ENCODE measurements around the gene KIF2A.

The KIF2A gene

DNA sequence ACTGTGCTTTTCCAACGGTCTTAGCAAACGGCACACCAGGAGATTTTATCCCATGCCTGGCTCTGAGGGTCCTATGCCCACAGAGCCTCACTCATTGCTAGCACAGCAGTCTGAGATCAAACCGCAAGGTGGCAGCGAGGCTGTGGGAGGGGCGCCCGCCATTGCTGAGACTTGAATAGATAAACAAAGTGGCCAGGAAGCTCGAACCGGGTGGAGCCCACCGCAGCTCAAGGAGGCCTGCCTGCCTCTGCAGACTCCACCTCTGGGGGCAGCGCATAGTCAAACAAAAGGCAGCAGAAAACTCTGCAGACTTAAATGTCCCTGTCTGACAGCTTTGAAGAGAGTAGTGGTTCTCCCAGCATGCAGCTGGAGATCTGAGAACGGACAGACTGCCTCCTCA is 14.2 kb upstream of the KIF2A start:
- DNase-seq (ENCODE audit: low spot score), result peak; percentile 24

DNA sequence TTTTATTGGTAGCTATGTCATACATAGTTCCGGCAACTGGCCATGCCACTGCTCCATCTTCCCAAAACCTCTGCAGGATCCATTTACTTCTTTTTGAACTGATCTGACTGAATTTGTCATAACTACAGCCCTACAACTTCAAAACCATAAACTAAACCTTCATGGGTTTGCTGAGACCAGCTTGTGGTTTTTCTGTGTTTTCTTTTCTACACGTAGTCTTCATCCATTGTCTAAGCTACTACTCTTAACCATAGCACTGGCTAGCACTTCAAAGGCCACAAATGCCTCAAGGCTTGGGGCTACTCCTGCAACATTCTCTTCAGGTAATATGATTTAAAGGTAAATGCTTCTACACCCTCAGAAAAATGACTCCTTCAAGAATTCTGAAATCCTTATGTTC is 9.0 kb upstream of the KIF2A start:
- DNase-seq (ENCODE audit: low spot score), result no peak

DNA sequence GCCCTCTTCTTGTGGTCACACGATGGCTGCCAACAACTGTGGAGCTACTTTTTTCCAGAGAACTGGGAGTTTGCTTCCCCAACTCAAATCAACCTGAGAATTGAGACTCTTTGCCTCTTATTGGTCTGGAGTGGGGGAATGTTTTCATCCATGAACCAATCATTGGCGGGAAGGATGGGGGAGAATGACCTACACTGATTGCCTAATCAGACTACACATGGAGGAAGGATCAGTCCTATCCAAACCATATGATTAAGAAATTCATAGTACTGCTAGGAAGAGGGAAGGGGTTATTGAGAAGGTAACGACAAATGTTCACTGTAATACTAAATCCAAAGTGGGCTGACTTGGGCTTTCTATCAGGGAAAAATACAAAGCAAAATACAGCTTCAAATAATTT is 7.9 kb upstream of the KIF2A start:
- no peak for DNase-seq (ENCODE audit: low spot score)

DNA sequence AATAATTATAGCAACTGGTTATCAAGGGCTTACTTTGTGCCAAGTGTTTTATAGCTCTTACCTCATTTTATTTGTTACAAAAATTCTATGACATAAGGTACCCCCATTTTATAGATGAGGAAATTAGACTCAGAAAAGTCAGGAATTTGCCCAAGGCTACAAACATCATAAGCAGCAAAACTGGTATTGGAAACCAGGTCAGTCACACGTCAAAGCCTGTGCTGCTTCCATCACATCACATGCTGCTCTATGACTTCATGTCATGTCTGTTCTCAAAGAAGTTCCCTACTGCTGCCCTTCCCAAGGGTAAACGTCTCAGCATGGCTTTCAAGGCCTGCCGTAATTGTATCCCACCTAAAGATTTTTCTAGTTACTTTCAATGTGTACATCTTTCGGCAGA is 6.9 kb upstream of the KIF2A start:
- no peak for DNase-seq (ENCODE audit: low spot score)

DNA sequence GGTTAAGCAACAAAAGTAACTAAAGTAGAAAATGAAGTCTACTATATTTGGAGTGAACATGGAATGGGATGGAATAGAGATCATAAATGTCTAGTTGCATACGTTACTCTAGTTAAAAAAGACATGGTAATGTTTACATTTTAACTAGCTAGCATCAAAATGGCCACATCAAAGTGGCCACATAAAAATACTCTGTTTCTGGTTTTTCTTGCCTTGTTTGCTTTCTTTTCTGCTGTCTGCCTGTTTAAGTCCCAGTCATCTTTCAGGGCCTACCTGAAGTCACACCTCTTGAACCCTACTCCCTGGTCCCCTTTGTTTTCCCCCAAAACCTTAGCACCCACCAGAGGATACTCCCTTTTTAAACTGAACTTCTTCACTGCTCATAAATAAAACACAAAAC is 6.4 kb upstream of the KIF2A start:
- no peak for DNase-seq (ENCODE audit: low spot score)

DNA sequence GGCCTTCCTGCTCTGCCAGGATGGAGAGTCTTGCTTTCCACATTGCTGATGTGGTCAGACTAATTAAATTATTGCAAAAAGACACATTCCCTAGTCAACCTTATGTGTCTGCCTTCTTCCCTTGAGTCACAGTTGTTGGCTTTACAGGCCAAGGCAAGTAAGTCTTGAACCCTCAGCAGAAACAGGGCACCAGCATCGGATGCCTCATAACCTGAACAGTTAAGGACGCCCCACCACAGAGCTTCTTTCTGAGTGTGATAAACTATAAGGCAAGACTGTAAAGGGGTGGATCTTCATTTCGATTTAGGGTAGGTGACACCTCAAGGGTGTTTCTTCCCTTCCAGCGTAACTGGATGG is 670 bp upstream of the KIF2A start:
- no peak for DNase-seq (ENCODE audit: low spot score)

DNA sequence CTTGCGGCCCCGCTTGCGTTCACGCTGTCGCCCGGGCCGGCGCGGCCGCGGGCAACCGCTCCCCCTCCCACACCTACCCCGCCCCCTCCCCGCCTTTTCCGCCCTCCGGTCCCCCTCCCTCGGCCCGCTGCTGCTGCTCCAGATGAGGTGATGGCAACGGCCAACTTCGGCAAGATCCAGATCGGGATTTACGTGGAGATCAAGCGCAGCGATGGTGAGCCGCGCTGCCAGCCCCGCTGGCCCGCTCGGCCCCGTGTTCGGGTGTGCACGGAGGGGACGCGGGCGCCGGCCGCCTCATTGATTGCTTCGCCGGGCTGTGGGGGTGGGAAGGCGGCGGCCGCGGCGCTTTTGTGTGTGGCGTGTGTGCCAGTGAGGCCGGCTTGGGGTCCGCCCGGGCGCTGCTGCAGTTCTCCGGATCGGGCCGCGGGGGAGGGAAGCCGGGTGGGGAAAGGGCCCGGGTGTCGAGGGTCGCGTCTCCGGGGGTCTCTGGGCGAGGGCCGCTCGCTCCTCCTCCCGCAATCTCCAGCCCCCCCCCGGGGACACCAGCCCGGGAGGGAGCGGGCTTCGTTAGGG is 403 bp downstream of the KIF2A start:
- no peak for DNase-seq (ENCODE audit: low spot score)

DNA sequence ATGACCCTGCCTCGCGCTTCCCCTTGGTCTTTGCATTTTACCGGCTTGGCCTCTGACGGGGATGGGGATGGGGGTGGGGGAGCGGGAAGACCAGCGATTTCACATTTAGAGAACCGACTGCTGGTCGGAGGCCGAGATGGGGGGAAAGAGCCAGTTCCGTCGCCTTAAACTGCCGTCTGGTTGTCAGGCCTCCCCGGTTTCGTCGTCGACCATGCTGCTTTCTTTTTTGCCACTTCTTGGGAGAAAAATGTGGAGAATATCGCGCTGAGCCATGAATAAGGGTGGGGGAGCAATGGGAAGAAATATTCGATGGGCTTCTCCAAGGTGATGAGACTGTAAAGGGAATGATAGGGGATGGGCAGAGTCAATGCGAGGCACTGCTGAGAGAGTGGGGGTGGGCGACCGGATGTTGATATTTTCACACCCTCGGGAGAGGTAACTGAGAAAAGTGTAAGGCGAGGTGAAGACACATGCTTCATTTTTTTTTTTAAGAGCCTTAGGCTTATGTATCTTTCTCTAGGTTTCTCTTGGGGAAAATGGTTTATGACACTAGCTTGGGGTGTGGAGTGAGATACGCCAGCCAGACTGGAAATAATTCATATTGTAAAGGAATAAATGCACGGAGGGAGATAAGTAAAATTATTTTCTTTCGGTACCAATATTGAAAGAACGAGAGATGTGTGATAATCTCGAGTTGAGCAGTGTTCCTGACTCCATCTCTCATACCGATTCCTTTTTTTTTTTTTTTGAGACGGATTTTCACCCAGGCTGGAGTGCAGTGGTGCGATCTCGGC is 1.1 kb downstream of the KIF2A start:
- peak; percentile 43 for DNase-seq (ENCODE audit: low spot score)

DNA sequence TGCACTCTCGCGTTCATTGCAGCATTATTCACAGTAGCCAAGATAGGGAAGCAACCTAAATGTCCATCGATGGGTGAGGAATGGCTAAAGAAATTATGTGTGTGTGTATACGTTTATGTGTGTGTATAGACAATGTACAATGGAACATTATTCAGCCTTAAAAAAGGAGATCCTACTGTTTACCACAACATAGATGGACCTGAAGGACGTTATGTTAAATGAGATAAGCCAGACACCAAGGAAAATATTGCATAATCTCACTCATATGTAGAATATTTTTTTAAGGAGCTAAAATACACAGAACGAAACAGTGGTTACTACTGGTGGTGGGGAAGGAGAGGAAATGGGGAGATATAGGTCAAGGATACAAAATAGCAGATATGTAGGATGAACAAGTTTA is 2.4 kb downstream of the KIF2A start:
- DNase-seq (ENCODE audit: low spot score), result no peak

DNA sequence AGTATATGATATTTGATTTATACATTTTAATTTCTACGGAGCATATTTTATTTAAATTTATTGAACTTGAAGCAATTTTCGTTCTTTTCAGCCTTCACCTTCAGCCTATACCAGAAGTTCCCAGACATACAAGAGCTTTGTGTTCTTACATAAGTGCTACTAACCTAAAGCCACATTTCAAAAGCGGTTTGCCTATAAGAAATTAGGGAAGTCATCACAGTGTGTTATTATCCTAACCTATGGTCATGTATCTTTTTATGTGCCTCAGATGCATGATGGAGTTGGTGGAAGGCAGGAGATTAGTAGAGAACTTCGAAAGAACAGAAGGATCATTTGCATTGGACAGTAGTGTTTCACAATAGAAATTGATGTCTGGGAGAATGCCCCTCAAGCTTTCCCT is 3.1 kb downstream of the KIF2A start:
- DNase-seq (ENCODE audit: low spot score), result no peak

DNA sequence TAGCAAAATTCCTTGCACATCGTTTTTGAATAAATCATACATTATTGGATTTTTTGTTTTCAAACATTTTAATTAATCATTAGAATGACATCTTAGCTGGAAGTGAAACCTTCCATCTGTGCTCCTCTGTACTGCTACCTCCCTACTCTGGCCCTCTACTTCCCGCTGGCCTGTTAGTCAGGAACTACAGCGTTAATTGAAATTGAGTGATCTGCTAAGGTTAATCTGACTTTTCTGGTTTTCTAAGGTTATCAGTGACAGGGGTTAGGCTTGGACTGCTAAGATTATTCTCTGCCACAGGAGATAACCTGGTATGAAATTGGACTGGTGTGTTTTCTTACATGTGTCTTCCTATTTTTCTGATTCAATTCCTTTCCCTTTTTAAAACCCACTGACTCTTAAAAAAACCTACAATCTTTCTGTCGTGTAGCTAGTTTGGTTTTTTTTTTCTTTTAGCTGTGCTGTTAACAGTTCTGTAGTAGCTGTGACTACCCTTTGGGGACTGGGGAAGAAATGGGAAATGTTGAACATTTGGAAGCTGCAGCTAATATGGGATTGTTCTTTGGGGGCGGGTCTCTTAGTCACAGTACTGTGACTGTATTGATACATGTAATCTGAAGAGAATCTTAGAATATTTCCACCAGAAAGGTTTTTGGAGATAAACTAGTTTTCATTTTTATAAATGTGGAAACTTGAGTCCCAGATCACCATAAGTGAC is 4.6 kb downstream of the KIF2A start:
- DNase-seq (ENCODE audit: low spot score), result no peak

DNA sequence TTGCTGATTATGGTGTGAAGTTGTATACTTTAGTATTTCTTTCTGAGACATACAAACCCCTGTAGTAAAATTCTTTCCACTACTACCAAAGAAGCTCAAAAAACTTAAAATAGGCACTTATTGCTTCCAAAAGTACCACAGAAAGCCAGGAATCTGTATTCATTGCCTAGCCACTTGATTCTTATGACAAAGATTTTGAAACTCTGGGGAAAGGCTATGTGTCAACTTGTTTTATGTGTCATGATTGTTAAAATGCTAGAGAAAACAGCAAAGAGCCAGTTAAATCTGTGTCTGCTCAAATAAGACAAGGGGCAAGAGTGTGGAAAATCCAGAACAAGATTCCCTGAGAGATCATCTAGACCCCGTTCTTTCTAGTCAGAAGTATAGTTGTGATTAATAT is 6.0 kb downstream of the KIF2A start:
- no peak for DNase-seq (ENCODE audit: low spot score)

DNA sequence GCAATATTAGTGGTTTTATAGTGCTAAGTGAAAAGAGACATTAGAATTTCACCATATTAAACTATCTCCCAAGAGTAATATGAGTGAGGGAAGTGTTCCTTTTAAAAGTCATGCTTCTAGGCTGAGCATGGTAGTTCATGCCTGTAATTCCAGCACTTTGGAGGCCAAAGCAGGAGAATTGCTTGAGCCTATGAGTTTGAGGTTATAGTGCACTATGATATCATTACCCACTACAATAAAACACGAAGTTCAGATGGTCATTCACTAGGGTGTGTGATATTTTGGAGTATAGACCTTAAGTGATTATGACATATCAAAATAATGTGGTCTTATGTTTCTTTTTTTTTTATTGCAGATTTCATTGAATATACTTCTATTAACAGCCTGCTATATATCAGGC is 6.7 kb downstream of the KIF2A start:
- DNase-seq (ENCODE audit: low spot score), result no peak

DNA sequence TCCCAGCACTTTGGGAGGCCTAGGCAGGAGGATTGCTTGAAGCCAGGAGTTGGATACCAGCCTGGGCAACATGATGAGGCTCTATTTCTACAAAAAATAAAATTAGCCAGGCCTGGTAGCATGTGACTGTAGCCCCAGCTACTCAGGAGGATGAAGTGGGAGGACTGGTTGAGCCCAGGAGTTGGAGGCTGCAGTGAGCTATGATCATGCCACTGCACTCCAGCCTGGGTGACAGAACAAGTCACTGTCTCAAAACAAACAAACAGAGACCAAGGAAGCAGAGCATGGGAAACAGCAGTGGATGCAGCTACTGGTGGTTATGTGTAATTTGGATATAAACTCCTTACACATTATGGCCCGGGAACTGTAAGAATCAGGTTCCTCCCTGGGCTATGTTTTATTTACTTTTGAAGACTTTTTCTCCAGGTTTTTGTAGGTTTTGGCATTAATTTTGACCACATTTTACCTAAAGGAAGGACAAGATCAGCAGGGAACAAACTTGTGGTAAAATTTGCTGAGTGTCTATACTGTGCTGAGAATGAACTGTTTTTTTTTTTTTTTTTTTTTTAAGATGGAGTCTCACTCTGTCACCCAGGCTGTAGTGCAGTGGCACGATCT is 8.3 kb downstream of the KIF2A start:
- DNase-seq (ENCODE audit: low spot score), result no peak

DNA sequence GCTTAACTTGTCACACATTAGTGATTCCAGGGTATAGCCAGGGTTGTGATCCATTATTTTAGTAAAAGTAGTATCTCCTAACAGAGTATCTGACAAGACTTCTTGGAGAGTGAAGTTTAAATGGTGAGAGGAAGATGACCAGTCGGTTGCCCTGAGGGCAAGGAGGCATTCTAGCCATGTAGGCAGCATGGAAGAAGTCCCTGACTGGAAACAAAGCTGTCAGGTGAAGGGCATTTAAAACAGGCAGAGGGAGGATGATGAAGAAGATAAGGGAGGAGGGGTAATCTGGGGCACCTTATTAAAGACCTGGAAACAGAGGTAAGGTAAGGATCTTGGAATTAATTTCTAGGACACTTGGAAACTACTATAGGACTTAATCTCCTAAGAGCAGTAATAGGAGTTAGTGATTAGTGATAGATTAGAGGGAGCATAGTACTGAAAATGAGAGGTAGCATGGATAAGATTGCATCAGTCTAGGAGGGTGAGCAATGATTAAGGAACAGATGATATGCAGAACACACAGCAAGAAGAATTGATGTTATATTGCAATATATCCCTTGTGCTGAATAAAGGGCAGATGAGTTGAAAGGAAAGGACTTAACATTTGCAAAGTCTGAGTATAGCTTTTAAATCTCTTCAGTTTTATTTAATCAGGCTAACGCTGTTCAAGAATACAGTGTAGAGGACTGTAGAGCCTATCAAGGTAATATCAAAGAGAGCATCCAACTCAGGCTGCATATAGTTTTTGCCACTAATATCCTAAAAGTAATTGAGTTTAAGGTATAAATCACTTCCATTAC is 9.6 kb downstream of the KIF2A start:
- no peak for DNase-seq (ENCODE audit: low spot score)

DNA sequence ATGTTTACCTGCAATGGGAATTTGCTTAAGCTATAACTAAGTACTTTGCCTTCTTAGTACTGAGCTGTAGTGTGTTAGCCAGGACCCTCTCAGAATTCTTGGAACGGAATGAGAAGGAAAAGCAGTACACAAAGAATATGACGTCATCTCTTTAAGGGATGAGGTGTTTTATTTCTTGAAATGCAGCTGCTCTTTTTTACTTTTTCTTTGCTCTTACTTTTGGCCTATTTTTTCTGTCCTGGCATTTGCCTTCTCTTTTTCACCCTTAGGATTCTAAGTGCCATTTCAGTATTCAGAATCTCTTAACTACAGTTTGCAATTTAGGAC is 10.1 kb downstream of the KIF2A start:
- DNase-seq (ENCODE audit: low spot score), result no peak

DNA sequence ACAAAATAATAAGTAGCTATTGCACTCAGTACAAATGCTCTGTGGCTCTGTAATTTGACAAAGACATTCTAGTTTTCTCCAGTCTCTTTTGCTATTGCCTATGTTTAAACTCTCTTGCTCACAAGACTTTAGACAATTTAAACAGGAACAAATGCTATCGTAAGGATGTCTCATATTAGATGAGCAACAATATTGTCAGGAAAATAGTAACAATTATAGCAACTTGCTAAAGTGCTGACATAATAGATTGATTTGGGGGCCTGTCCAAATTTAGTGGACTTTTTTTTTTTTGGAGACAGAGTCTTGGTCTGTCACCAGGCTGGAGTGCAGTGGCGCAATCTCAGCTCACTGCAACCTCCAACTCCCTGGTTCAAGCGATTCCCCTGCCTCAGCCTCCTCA is 11.8 kb downstream of the KIF2A start:
- no peak for DNase-seq (ENCODE audit: low spot score)

DNA sequence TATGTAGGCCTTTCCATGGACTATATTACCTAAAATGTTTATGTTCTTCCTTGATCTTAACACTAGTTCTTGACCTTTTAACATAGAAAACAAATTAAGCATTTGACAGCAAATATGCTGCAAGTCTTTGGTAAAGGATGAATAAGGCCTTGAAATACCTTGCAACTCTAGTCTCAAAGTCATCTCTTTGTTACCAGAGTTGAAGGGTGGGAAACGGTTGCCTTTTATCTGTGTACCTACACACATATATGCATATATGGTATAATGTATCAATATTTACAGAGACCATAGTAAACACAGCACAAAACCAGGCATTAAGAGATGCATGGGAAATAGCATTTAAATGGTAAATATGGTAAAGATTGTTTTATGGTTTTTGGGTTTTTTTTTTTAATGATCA is 16.5 kb downstream of the KIF2A start:
- DNase-seq (ENCODE audit: low spot score), result no peak

DNA sequence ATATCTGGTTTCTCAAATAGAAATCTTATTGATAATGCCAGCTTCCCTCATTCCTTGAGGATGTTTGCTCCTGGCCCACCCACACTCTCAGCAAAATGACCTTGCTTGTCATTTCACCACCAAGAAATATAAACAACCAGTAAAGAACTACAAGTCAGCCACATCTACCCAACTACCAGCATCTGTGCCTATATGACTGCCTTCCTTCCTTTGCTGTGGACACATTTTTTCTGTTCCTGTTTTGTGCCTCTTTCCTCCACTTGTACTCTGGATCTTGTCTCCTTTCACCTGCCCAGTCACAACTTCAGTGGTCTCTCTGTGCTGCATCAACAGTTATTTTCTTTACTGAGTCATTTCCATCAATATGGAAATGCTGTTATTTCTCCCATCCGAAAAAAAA is 20.3 kb downstream of the KIF2A start:
- DNase-seq (ENCODE audit: low spot score), result no peak

DNA sequence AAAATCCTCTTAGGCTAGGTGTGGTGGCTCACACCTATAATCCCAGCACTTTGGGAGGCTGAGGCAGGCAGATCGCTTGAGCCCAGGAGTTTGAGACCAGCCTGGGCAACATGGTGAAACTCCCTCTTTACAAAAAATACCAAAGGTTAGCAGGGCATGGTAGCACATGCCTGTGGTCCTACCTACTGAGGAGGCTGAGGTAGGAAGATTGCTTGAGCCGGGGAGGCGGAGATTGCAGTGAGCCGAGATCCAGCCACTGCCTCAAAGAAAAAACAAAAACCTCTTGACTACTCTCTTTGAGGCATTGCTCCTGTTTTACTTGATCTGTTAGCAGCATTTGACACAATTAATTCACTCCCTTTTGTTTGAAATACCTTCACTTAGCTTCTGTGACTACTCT is 20.7 kb downstream of the KIF2A start:
- DNase-seq (ENCODE audit: low spot score), result no peak

DNA sequence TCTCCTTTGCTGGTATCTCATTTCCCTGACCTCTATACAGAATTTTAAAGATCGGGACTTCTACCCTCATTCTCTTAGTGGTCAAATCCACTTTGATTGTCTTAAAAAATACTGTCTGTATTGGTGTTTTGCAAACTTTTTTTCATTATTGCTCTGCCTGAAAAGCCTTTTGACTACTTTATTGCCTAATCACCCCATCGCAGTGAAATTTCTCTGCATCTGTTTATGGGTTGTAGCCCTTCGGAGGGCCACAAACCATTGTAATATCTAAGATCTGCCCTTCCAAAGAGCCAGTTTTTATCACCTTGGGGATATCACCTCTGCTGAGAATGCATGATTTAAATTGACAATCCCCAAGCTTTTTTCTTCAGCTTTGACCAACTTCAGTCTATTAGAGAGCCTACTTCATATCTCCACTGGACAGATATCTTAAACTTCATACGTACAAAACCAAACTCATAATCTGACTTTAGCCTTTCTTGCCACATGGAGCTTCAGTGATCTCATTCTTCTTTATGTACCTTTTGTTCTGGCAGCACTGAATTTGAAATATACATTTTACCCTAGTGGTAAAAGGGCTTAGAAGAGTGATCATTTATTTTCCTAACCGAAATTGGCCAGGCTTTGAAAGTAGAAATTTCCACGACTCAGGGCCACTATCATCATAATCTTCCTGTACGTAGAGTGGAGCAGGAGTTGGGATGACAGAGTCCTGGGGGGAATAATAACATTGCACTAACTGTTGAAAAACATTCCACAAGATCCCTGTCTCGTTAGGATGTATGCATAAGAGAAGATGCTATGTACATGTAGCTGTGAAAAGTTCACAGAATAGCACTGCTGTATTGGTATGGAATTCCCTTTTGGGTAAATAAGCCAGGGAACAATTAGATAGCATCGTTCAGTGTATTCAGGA is 21.4 kb downstream of the KIF2A start:
- no peak for DNase-seq (ENCODE audit: low spot score)

Measured in SK-N-DZ (cell line).